Fibroblast of lung (primary cell): ENCODE measurements around the gene HIPK2. TPM values are rescaled to one million over a fixed set of nuclear protein-coding genes. Genes with fewer than 3 reads are reported as not detected.
A peak's percentile ranks its signal among the peaks of the same experiment; 100 is the strongest.

ENCODE experiments used
- DNase-seq, 2 donors: peaks; one replicate each; pipeline versions ENCODE4 v3.0.0 to v3.0.0-alpha.2; 2010; ENCODE audit warnings: low read depth in 2 of 2
- H2AFZ ChIP-seq: 2 replicates; pipeline ENCODE4 v1.5.1; 2012; ENCODE audit warnings: low read length, control low read depth, inconsistent platforms
- H3K27ac ChIP-seq: 2 replicates; pipeline ENCODE4 v1.5.1; 2011; ENCODE audit warnings: low read length, control low read depth; ENCODE audit not compliant: insufficient read depth
- H3K27me3 ChIP-seq: 2 replicates; pipeline ENCODE4 v1.5.1; 2011; ENCODE audit warnings: mild to moderate bottlenecking, low read length; ENCODE audit not compliant: control insufficient read depth, insufficient read depth
- H3K36me3 ChIP-seq: 2 replicates; pipeline ENCODE4 v1.5.1; 2011; ENCODE audit warnings: low read length; ENCODE audit not compliant: control insufficient read depth, insufficient read depth
- H3K4me1 ChIP-seq: 2 replicates; pipeline ENCODE4 v1.5.1; 2011; ENCODE audit warnings: low read length; ENCODE audit not compliant: control insufficient read depth, insufficient read depth; ENCODE audit errors: extremely low read depth
- H3K4me2 ChIP-seq: 2 replicates; pipeline ENCODE4 v1.5.1; 2011; ENCODE audit warnings: low read length, control low read depth; ENCODE audit not compliant: insufficient read depth; ENCODE audit errors: extremely low read depth
- H3K4me3 ChIP-seq, 4 experiments: fragments of 200-600 bp in 1 of 4; sonication (generic) in 1 of 4; replicated peaks in 1 of 4; 2 replicates each; pipeline ENCODE4 v1.5.1; 2011 to 2016; ENCODE audit warnings: low read length in 4 of 4, low read depth in 3 of 4, mild to moderate bottlenecking in 3 of 4, control low read depth in 2 of 4, inconsistent platforms in 1 of 4, mixed read lengths in 1 of 4; ENCODE audit not compliant: insufficient read depth in 1 of 4; ENCODE audit errors: control extremely low read depth in 1 of 4
- H3K79me2 ChIP-seq: 2 replicates; pipeline ENCODE4 v1.5.1; 2012; ENCODE audit warnings: mild to moderate bottlenecking, low read length, inconsistent platforms; ENCODE audit not compliant: control insufficient read depth, insufficient read depth
- H3K9ac ChIP-seq: 2 replicates; pipeline ENCODE4 v1.5.1; 2011; ENCODE audit warnings: mild to moderate bottlenecking, low read length, control low read depth; ENCODE audit not compliant: insufficient read depth
- H3K9me3 ChIP-seq: 2 replicates; pipeline ENCODE4 v1.5.1; 2012; ENCODE audit warnings: low read depth, low read length; ENCODE audit not compliant: control insufficient read depth, insufficient read depth
- H4K20me1 ChIP-seq: 2 replicates; pipeline ENCODE4 v1.5.1; 2011; ENCODE audit warnings: low read length; ENCODE audit not compliant: control insufficient read depth, insufficient read depth; ENCODE audit errors: extremely low read depth
- EZH2 ChIP-seq: IDR thresholded peaks from 2 replicates; pipeline ENCODE4 v1.5.1; 2012; ENCODE audit warnings: low read length, control low read depth, mild to moderate bottlenecking; ENCODE audit errors: missing control alignments
- polyA plus RNA-seq, 2 donors: library from polyadenylated mRNA; depleted of rRNA in 1 of 2; stranded (reverse) in 1 of 2; unstranded in 1 of 2; fragments of >200 nt; gene quantifications; 2 replicates each; pipeline ENCODE4 v1.2.1, GENCODE V29; 2011 to 2012; ENCODE audit warnings: missing spikeins in 1 of 2
- total RNA-seq: library from RNA; depleted of rRNA; stranded (reverse); fragments of >200 nt; gene quantifications from 2 replicates; pipeline ENCODE4 v1.2.1, GENCODE V29; 2014
- TF ChIP-seq, protein P1 (sequence below), 2 donors: IDR thresholded peaks in 1 of 2; conservative IDR thresholded peaks in 1 of 2; 1 replicate in 1 of 2; 2 replicates in 1 of 2; pipeline ENCODE4 v1.5.1; 2011 to 2012; ENCODE audit warnings: low read length in 2 of 2, control low read depth in 1 of 2, inconsistent platforms in 1 of 2, low read depth in 1 of 2, mild to moderate bottlenecking in 1 of 2

HIPK2 gene
- total and polyA plus RNA-seq, 2 donors (not counting 1 experiment from before 2014, with no cell fraction given), result 10.1 to 11.1 TPM

- Histone ChIP-seq H3K27me3 (no peaks in the 10 kb centered on the region), H3K9me3 (no peaks in the 10 kb centered on the region), H4K20me1 (no peaks in the 10 kb centered on the region), H3K9ac (no peak overlapping the region), H3K27ac (no peak overlapping the region), H3K4me3 (no peak overlapping the region), H2AFZ (no peak overlapping the region), H3K4me1 (peaks cover 5% of the 10 kb centered on the region), H3K36me3 (peaks cover 2% of the 10 kb centered on the region), H3K4me2 (no peak overlapping the region), H3K79me2 (peaks cover 16% of the 10 kb centered on the region)
- no peak for DNase-seq
- TF ChIP-seq, protein P1, sequence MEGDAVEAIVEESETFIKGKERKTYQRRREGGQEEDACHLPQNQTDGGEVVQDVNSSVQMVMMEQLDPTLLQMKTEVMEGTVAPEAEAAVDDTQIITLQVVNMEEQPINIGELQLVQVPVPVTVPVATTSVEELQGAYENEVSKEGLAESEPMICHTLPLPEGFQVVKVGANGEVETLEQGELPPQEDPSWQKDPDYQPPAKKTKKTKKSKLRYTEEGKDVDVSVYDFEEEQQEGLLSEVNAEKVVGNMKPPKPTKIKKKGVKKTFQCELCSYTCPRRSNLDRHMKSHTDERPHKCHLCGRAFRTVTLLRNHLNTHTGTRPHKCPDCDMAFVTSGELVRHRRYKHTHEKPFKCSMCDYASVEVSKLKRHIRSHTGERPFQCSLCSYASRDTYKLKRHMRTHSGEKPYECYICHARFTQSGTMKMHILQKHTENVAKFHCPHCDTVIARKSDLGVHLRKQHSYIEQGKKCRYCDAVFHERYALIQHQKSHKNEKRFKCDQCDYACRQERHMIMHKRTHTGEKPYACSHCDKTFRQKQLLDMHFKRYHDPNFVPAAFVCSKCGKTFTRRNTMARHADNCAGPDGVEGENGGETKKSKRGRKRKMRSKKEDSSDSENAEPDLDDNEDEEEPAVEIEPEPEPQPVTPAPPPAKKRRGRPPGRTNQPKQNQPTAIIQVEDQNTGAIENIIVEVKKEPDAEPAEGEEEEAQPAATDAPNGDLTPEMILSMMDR (conservative IDR thresholded peaks at IDR 0.05 in 1 of 2, IDR thresholded peaks at IDR 0.05 in 1 of 2; ENCODE audit: low read depth in 1 of 2, low read length in 2 of 2), result no peak
These were observed 129.4 kb downstream of the HIPK2 start for GRCh38 chr7:139648391-139648861.

DNA sequence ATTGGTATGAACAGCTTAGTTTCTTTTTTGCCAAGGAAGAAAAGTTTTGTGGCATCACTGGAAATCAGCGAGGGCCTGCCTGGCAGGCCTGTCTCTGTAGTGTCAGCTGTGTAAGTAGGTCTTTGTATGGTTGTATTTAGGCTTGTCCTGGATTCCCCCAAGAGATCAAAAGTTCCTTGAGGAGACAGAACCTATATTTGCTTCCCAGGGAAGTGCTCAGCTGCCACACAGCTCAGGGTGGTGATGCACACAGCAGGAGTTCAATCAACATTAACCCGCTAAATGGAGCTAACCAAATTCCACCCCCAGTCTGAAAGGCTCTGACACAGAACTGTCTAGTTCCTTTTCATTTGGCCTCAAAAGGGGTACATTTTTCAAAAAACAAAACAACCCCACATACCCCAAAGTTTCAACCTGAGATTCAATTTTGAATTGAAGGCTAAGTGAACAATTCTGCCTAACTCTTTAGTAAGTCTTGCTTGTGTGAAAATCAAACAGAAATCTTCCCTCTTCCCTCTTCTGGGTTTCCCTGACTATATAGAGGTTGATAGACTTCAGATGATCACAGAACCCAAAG, 129.9 kb downstream of the HIPK2 start:
- peak; percentile 30 to 33 for DNase-seq
- H3K79me2 ChIP-seq, result peaks cover 16% of the 10 kb centered on the region
- peaks cover 5% of the 10 kb centered on the region for H3K4me1 ChIP-seq
- no peaks in the 10 kb centered on the region for H3K27me3 ChIP-seq
- no peak overlapping the region for H3K4me3 ChIP-seq
- no peaks in the 10 kb centered on the region for H3K9me3 ChIP-seq
- peaks cover 2% of the 10 kb centered on the region for H3K36me3 ChIP-seq
- H3K4me2 ChIP-seq, result no peak overlapping the region
- no peaks in the 10 kb centered on the region for H4K20me1 ChIP-seq
- H3K27ac ChIP-seq, result no peak overlapping the region
- H3K9ac ChIP-seq, result no peak overlapping the region
- H2AFZ ChIP-seq, result no peak overlapping the region
- TF ChIP-seq, protein P1 (conservative IDR thresholded peaks at IDR 0.05 in 1 of 2, IDR thresholded peaks at IDR 0.05 in 1 of 2; ENCODE audit: low read depth in 1 of 2, low read length in 2 of 2), result no peak
- no peak for TF ChIP-seq EZH2

- Histone ChIP-seq H3K4me3 (no peak overlapping the region), H3K27me3 (no peaks in the 10 kb centered on the region), H2AFZ (no peak overlapping the region), H3K9ac (no peak overlapping the region), H3K4me2 (no peak overlapping the region), H3K79me2 (peaks cover 16% of the 10 kb centered on the region), H3K9me3 (no peaks in the 10 kb centered on the region), H3K27ac (no peak overlapping the region), H3K36me3 (peaks cover 2% of the 10 kb centered on the region), H3K4me1 (peaks cover 5% of the 10 kb centered on the region), H4K20me1 (no peaks in the 10 kb centered on the region)
- peak in 1 of 2 donors; percentile 51 for DNase-seq
- TF ChIP-seq, protein P1 (conservative IDR thresholded peaks at IDR 0.05 in 1 of 2, IDR thresholded peaks at IDR 0.05 in 1 of 2; ENCODE audit: low read depth in 1 of 2, low read length in 2 of 2), result no peak
- no peak for TF ChIP-seq EZH2
These were observed 130.7 kb downstream of the HIPK2 start for GRCh38 chr7:139647085-139647484.
